DMS53 (cell line): Measurements from ENCODE around the gene NKAIN2.

ENCODE experiments used
- DNase-seq: peaks from one replicate; lab custom pipeline; 2025; lab: John Stamatoyannopoulos, UW

Gene NKAIN2

GRCh38 chr6:124590001-124590400 lies 786.3 kb downstream of the NKAIN2 start:
- no peak for DNase-seq

- no peak for DNase-seq
These were observed 796.0 kb downstream of the NKAIN2 start for GRCh38 chr6:124599656-124600055.

DNA sequence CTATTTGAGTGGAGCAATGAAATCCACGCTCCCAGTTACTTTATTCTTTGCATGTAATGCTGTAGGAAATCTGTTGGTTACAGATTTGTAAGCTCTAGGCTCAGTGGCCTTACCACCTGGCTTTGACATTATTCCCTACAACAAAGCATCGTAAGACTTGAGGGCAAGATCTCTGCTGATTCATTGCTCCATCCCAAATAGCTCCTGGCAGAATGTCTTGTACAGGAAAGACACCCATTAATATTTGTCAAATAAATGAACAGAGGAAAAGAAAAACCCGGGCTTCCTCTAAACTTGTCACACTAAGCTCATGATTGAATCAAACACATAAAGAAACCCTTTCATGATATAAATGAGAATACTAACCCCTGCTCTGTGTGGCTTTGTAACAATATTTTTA lies 801.1 kb downstream of the NKAIN2 start:
- no peak for DNase-seq

DNA sequence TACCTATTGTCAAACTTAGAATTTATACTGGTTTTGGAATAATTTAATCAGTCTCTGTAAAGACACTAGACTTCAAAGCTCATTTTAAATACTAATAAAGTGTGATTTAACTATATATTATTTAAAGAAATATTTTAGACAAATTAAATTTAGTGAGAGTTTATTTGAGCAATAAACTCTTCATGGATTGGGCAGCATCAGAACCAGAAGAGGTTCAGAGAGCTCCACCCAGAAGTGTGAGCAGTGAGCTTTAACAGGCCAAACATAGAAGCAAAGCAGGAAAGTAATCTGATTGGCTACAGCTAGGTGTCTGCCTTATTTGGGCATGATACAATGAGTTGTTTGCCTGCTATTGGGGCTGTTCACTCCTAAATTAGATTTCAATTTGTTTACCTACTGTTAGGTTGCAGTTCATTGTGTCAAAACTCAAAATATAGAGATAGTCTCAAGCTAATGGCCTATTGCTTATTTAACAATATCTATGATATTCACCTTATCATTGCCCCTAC lies 803.5 kb downstream of the NKAIN2 start:
- no peak for DNase-seq

GRCh38 chr6:124613031-124613430 lies 809.4 kb downstream of the NKAIN2 start:
- no peak for DNase-seq

DNA sequence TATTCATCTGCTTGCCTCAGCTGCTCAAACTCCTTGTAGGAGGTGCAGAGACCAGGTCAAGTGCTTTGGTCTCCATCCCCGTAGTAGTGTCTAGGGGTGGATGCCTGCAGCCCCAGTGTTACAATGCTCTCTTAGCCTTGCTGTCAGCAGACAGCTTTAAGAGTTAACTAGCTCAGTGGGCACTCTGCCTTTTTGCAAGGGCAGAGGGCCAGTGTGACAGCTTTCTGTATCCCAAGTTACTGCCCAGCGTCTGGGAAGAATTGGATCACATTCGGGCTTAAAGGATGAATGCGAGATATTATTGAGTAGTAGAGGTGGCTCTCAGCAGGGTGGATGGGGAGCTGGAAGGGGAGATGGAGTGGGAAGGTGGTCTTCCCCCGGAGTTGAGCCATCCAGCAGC lies 818.7 kb downstream of the NKAIN2 start:
- no peak for DNase-seq

DNA sequence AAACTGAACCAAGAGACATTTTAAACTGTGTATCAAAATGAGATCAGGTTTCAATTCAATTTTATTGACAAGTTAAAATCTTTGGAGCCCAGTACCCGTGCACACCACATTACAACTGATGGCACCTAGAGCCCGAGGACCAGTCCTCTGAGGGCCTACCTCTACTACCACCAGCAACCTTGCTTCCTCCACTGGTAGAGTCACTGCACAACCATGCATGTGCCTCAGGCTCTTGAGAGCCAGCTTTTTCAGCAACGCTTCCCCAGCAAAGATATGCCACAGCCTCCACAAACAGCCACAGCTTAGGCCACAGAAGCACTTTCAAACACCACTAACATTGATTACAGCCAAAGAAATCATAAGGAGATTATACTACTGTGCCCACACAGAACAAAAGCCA lies 830.0 kb downstream of the NKAIN2 start:
- no peak for DNase-seq

GRCh38 chr6:124640432-124640831 lies 836.8 kb downstream of the NKAIN2 start:
- DNase-seq: no peak

- no peak for DNase-seq
These were observed 852.2 kb downstream of the NKAIN2 start for GRCh38 chr6:124655866-124656265.

GRCh38 chr6:124658053-124658452 lies 854.4 kb downstream of the NKAIN2 start:
- DNase-seq: no peak

- DNase-seq: no peak
These were observed 855.8 kb downstream of the NKAIN2 start for GRCh38 chr6:124659427-124659826.

- DNase-seq: no peak
These were observed 856.5 kb downstream of the NKAIN2 start for GRCh38 chr6:124660185-124660584.

DNA sequence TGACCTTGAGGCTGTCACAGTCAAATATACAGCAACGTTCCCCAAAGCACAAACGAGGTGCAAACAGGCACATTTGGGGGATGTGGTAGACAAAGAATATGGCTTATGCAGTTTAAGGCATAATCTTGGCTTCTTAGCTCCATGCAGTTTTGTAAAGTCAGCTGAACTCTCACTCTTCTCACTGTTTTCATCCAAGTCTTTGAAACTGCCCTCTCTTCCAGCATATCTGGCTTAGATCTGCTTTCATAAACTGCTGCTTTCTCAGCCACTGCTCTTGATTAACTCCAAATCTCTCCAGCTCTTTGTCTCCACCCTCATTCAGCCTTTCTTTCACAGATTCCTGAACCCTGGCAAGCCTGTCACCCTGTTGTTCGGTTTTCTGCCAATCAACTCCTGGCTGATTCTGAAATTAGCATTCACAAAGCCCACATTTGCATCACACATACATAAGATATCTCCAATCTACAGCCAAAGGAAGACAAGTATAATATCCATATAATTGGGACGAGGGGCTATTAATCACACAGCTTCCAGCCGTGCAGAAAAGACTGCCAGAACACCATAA lies 857.5 kb downstream of the NKAIN2 start:
- DNase-seq: no peak

DNA sequence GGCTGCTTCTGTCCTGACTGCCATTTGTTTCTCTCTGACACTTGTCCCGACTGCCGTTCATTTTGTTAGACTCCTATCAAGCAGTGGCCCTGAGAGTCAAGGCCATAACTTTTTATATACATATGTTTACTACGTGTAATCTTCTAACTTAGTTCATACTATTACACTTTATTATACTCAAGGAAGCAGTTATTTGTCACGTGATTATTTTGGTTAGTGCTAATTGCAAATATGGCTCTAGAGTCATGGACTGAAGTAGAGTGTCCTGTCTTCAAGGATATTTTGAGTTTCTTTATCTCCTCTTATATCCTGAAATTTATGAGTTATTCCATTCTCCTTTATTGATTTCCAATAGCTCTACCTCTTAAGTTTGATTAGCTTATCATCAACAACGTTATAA lies 864.4 kb downstream of the NKAIN2 start:
- no peak for DNase-seq

GRCh38 chr6:124669713-124670480 lies 866.2 kb downstream of the NKAIN2 start:
- DNase-seq: peak; percentile 5

GRCh38 chr6:124670801-124671200 lies 867.1 kb downstream of the NKAIN2 start:
- DNase-seq: peak; percentile 41

DNA sequence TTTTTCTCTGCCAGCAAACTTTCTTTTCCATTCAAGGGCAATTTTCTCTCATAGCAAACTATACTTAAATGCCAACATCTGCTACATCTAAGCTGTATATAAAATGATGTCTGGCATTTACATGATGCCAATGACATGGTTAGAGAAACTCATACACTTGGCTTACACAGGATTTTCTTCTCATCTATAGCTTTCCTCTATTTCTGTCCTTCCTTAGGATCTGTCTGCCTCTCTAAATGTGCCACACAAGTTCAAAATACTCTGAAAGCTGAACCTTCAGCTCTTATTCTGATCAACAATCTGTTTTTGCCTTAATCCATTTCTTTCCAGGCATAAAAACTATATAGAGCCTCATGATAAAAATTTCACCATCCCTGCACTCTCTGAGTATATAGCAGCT lies 867.7 kb downstream of the NKAIN2 start:
- no peak for DNase-seq

GRCh38 chr6:124674042-124674441 lies 870.4 kb downstream of the NKAIN2 start:
- no peak for DNase-seq

DNA sequence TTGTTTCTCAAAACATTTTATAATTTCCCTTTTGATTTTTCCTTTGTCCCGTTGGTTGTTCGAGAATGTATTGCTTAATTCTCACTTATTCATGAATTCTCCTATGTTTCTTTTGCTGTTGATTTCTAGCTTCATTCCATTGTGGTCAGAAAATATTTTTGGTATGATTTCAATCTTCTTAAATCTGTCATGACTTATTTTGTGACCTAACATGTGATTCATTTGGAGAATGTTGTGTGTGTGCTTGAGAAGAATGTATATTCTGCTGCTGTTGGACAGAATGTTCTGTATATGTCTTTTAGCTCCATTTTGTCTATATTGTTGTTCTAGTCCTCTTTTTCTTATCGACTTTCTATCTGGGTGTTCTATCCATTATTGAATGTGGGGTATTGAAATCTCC lies 872.4 kb downstream of the NKAIN2 start:
- no peak for DNase-seq

DNA sequence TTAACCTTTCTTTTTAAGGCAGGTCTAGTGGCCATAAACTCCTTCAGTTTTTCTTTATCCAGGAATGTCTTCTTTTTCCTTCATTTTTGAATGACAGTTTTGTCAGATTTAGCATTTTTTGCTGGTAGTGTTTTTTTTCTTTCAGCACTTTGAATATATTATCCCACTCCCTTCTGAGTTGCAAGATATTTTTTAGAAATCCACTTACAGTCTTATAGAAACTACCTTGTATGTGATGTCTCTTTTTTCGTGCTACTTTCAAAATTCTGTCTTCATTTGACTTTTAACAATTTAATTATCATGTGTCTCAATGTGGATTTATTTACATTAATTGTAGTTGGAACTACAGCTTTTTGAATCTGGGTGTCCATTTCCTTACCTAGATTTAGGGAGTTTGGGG lies 874.2 kb downstream of the NKAIN2 start:
- DNase-seq: no peak

- DNase-seq: no peak
These were observed 875.7 kb downstream of the NKAIN2 start for GRCh38 chr6:124679387-124679786.

- no peak for DNase-seq
These were observed 879.1 kb downstream of the NKAIN2 start for GRCh38 chr6:124682751-124683150.

- DNase-seq: no peak
These were observed 879.8 kb downstream of the NKAIN2 start for GRCh38 chr6:124683507-124683906.

DNA sequence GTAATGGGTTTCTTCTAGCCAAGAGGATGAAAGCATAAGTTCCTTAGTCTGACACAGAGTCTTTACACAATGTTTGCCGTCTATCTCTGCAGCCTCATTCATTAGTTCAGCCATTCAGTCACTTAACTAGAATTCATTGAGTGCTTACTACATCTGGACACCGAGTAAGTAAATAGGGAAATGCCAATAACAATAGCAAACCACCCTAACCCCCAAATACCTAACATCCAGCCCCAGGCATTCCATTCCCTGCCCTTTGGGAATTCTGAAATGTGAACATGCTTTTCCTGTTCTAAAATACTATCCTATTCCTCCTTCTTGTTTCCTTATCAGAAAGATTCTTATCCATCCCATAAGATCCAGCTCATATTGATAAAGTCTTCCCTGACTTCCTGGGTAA lies 881.0 kb downstream of the NKAIN2 start:
- DNase-seq: no peak
